Activated T-helper 1 cell treated with anti-CD3 and anti-CD28 coated beads, Interleukin-12 subunit alpha, Interleukin-12 subunit beta, Interleukin-2, Interleukin-4 antibody, amounts not matched to agents 30 ng/mL and 10 ng/mL and 1 ng/mL, durations not matched to agents 14 hours and 24 hours and 36 hours (primary cell): ENCODE measurements around the gene AQP7. TPM values are rescaled to one million over a fixed set of nuclear protein-coding genes. Genes with fewer than 3 reads are reported as not detected.
"Not testable (repeated sequence)": the region's sequence is repeated elsewhere in the genome, so short reads cannot be mapped to it uniquely, and the experiment has no call there.

ENCODE experiments used
- DNase-seq: peaks from one replicate; pipeline ENCODE4 v3.0.0; 2021; ENCODE audit warnings: low spot score
- H3K27ac Mint-ChIP-seq: one replicate; pipeline ENCODE4 v1.8.0; 2021; ENCODE audit warnings: mild to moderate bottlenecking, mixed read lengths
- H3K27me3 Mint-ChIP-seq: one replicate; pipeline ENCODE4 v1.8.0; 2022; ENCODE audit warnings: mild to moderate bottlenecking, moderate library complexity, mixed read lengths; ENCODE audit not compliant: insufficient read depth
- H3K36me3 Mint-ChIP-seq: one replicate; pipeline ENCODE4 v1.8.0; 2021; ENCODE audit warnings: low read depth, mixed read lengths
- H3K4me1 Mint-ChIP-seq: one replicate; pipeline ENCODE4 v1.8.0; 2021; ENCODE audit warnings: low read depth, mixed read lengths
- H3K4me3 Mint-ChIP-seq: one replicate; pipeline ENCODE4 v1.8.0; 2021; ENCODE audit warnings: mild to moderate bottlenecking, moderate library complexity, mixed read lengths
- H3K9me3 Mint-ChIP-seq: one replicate; pipeline ENCODE4 v1.8.0; 2021; ENCODE audit warnings: mixed read lengths
- intact Hi-C: fragments of 100-400 bp; cut with micrococcal nuclease; formaldehyde crosslinking; loops from one replicate; pipeline ENCODE4 v1.15.1; 2024
- total RNA-seq: library from RNA; stranded (reverse); gene quantifications from 2 replicates; pipeline ENCODE4 v1.2.3, GENCODE V29; 2022

AQP7 gene
- not detected in 2 replicates for total RNA-seq

- H3K4me1 Mint-ChIP-seq, H3K27me3 Mint-ChIP-seq, H3K9me3 Mint-ChIP-seq, DNase-seq, H3K36me3 Mint-ChIP-seq, H3K4me3 Mint-ChIP-seq: not testable (repeated sequence)
- H3K27ac Mint-ChIP-seq = peak within 1 kb of the TSS; percentile 40
- intact Hi-C loops = loop anchor here (2.0 kb wide), 1 partner anchor 50 kb away; no protein-coding TSS in a partner anchor
These were observed at the start of gene AQP7 for GRCh38 chr9:33402371-33402770. AQP7 (minus strand) TSS chr9:33402568; CDS start chr9:33401262, 1,306 bp downstream.

GRCh38 chr9:33450621-33451146 is 48.3 kb upstream of the AQP7 start:
- no peak for DNase-seq
- Mint-ChIP-seq H3K27ac (no peak overlapping the region), H3K9me3 (no peaks in the 10 kb centered on the region), H3K4me1 (peaks cover 57% of the 10 kb centered on the region), H3K27me3 (no peaks in the 10 kb centered on the region), H3K4me3 (no peak overlapping the region), H3K36me3 (no peaks in the 10 kb centered on the region)
- intact Hi-C loops = no loop called here

- H3K9me3 Mint-ChIP-seq = no peaks in the 10 kb centered on the region
- H3K4me3 Mint-ChIP-seq = no peak overlapping the region
- no peak overlapping the region for H3K27ac Mint-ChIP-seq
- no peak for DNase-seq
- intact Hi-C loops = loop anchor here (5.0 kb wide), 1 partner anchor 282 kb away; the partner anchor contains the start of gene B4GALT1
- H3K4me1 Mint-ChIP-seq = peaks cover 63% of the 10 kb centered on the region
- H3K27me3 Mint-ChIP-seq = no peaks in the 10 kb centered on the region
- H3K36me3 Mint-ChIP-seq = peaks cover under 1% of the 10 kb centered on the region
These were observed 47.3 kb upstream of the AQP7 start for GRCh38 chr9:33449715-33450114.

GRCh38 chr9:33447799-33448553 is 45.6 kb upstream of the AQP7 start:
- Mint-ChIP-seq H3K27ac (peak overlapping the region; percentile 81), H3K4me3 (peak overlapping the region; percentile 80), H3K27me3 (no peaks in the 10 kb centered on the region), H3K36me3 (peaks cover 9% of the 10 kb centered on the region), H3K4me1 (peaks cover 48% of the 10 kb centered on the region), H3K9me3 (no peaks in the 10 kb centered on the region)
- intact Hi-C loops = loop anchor here (1.0 to 5.0 kb wide), 3 partner anchors 18 to 601 kb away; partner anchors contain the start of genes B4GALT1 and UBAP2
- DNase-seq = no peak

- H3K27ac Mint-ChIP-seq = peak within 1 kb of the TSS; percentile 90
- H3K4me1 Mint-ChIP-seq = peaks cover 40% of the 10 kb centered on the region
- H3K9me3 Mint-ChIP-seq = no peaks in the 10 kb centered on the region
- peak; percentile 72 for DNase-seq
- H3K27me3 Mint-ChIP-seq = no peaks in the 10 kb centered on the region
- peaks cover 13% of the 10 kb centered on the region for H3K36me3 Mint-ChIP-seq
- intact Hi-C loops = loop anchor here (1.0 to 5.0 kb wide), 7 partner anchors 19 to 602 kb away; partner anchors contain the start of genes B4GALT1, NFX1, NOL6 and UBAP2
- peak within 1 kb of the TSS; percentile 93 for H3K4me3 Mint-ChIP-seq
These were observed 44.8 kb upstream of the AQP7 start, which contains the start of gene AQP3 for GRCh38 chr9:33446946-33447798. AQP3 (minus strand) TSS chr9:33447593; CDS start chr9:33447530, 63 bp downstream.

- Mint-ChIP-seq H3K27me3 (no peaks in the 10 kb centered on the region), H3K4me3 (peak overlapping the region; percentile 93), H3K4me1 (peaks cover 40% of the 10 kb centered on the region), H3K9me3 (no peaks in the 10 kb centered on the region), H3K36me3 (peaks cover 17% of the 10 kb centered on the region), H3K27ac (peak overlapping the region; percentile 90)
- intact Hi-C loops = loop anchor here (1.0 to 5.0 kb wide), 6 partner anchors 27 to 602 kb away; partner anchors contain the start of genes B4GALT1, NFX1, NOL6 and UBAP2
- DNase-seq = peak; percentile 57
These were observed 44.0 kb upstream of the AQP7 start for GRCh38 chr9:33446240-33446945.

GRCh38 chr9:33445389-33446239 is 43.2 kb upstream of the AQP7 start:
- intact Hi-C loops = loop anchor here (1.0 to 5.0 kb wide), 6 partner anchors 28 to 603 kb away; partner anchors contain the start of genes B4GALT1, NFX1, NOL6 and UBAP2
- Mint-ChIP-seq H3K4me1 (peaks cover 40% of the 10 kb centered on the region), H3K27me3 (no peaks in the 10 kb centered on the region), H3K4me3 (peak overlapping the region; percentile 93), H3K36me3 (peaks cover 17% of the 10 kb centered on the region), H3K9me3 (no peaks in the 10 kb centered on the region), H3K27ac (peak overlapping the region; percentile 90)
- DNase-seq = no peak

GRCh38 chr9:33443464-33444154 is 41.2 kb upstream of the AQP7 start:
- Mint-ChIP-seq H3K27ac (no peak overlapping the region), H3K4me1 (peaks cover 57% of the 10 kb centered on the region)

GRCh38 chr9:33443047-33443446 is 40.7 kb upstream of the AQP7 start:
- intact Hi-C loops = no loop called here
- H3K4me3 Mint-ChIP-seq = no peak overlapping the region
- no peak for DNase-seq
- peaks cover 52% of the 10 kb centered on the region for H3K4me1 Mint-ChIP-seq
- H3K36me3 Mint-ChIP-seq = peaks cover 22% of the 10 kb centered on the region
- H3K9me3 Mint-ChIP-seq = no peaks in the 10 kb centered on the region
- H3K27ac Mint-ChIP-seq = no peak overlapping the region
- no peaks in the 10 kb centered on the region for H3K27me3 Mint-ChIP-seq

More at GRCh38 chr9:33443464-33444154, 41.2 kb upstream of the AQP7 start:
- Mint-ChIP-seq H3K36me3 (peaks cover 22% of the 10 kb centered on the region), H3K27me3 (no peaks in the 10 kb centered on the region), H3K9me3 (no peaks in the 10 kb centered on the region), H3K4me3 (no peak overlapping the region)
- no peak for DNase-seq
- intact Hi-C loops = no loop called here

- H3K27me3 Mint-ChIP-seq = no peaks in the 10 kb centered on the region
- intact Hi-C loops = no loop called here
- no peak overlapping the region for H3K4me3 Mint-ChIP-seq
- H3K9me3 Mint-ChIP-seq = no peaks in the 10 kb centered on the region
- no peak for DNase-seq
- H3K27ac Mint-ChIP-seq = no peak overlapping the region
- H3K4me1 Mint-ChIP-seq = peaks cover 54% of the 10 kb centered on the region
- H3K36me3 Mint-ChIP-seq = peaks cover 25% of the 10 kb centered on the region
These were observed 39.8 kb upstream of the AQP7 start for GRCh38 chr9:33442125-33442524.

GRCh38 chr9:33440609-33441008 is 38.2 kb upstream of the AQP7 start:
- Mint-ChIP-seq H3K4me3 (no peak overlapping the region), H3K4me1 (peaks cover 54% of the 10 kb centered on the region), H3K36me3 (peaks cover 25% of the 10 kb centered on the region)

More at GRCh38 chr9:33440609-33441008, 38.2 kb upstream of the AQP7 start:
- Mint-ChIP-seq H3K27me3 (no peaks in the 10 kb centered on the region), H3K27ac (no peak overlapping the region), H3K9me3 (no peaks in the 10 kb centered on the region)
- intact Hi-C loops = no loop called here
- no peak for DNase-seq
